Ishikawa (cell line): ENCODE measurements around the gene PDE8A.

Source experiments
- CEBPB ChIP-seq: IDR thresholded peaks from 2 replicates; pipeline ENCODE4 v1.6.1; 2012
- CREB1 ChIP-seq: IDR thresholded peaks from 2 replicates; pipeline ENCODE4 v1.6.1; 2012; ENCODE audit warnings: low read depth
- EGR1 ChIP-seq: IDR thresholded peaks from 2 replicates; pipeline ENCODE4 v1.6.1; 2012
- EP300 ChIP-seq: IDR thresholded peaks from 2 replicates; pipeline ENCODE4 v1.6.1; 2012; ENCODE audit warnings: borderline replicate concordance
- FOXM1 ChIP-seq: IDR thresholded peaks from 2 replicates; pipeline ENCODE4 v1.6.1; 2012; ENCODE audit warnings: low read depth, borderline replicate concordance
- RAD21 ChIP-seq: IDR thresholded peaks from 2 replicates; pipeline ENCODE4 v1.6.1; 2012; ENCODE audit warnings: low read depth
- TCF12 ChIP-seq: IDR thresholded peaks from 2 replicates; pipeline ENCODE4 v1.6.1; 2012; ENCODE audit warnings: low read depth
- YY1 ChIP-seq: IDR thresholded peaks from 2 replicates; pipeline ENCODE4 v1.6.1; 2012; ENCODE audit warnings: low read depth
- ZBTB7A ChIP-seq: IDR thresholded peaks from 2 replicates; pipeline ENCODE4 v1.6.1; 2012; ENCODE audit warnings: low read depth
- TF ChIP-seq, protein P1 (sequence below): IDR thresholded peaks from 2 replicates; pipeline ENCODE4 v1.6.1; 2012

DNA sequence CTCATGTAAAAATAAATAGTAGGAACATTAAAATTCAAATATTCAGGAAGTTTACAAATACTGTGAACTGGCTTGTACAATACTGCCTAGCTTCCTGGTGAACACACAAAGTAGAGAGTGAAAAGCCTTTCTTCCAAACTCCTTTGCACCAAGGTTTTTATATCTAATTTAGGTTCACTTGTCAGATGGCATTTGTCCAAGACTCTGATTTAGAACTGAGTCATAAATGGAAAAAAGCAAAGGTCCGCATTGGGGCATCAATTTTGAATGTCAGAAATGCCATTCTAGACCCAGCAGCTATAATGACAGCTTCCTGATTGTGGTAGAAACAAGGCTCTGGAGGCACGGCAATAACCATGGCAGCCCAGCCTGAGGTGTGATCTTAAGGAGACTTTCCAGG lies 160.7 kb downstream of the PDE8A start:
- TF ChIP-seq RAD21: no peak
- no peak for TF ChIP-seq TCF12
- TF ChIP-seq EP300: no peak
- TF ChIP-seq EGR1: no peak
- TF ChIP-seq CEBPB: no peak
- no peak for TF ChIP-seq ZBTB7A
- TF ChIP-seq CREB1: no peak
- TF ChIP-seq, protein P1, sequence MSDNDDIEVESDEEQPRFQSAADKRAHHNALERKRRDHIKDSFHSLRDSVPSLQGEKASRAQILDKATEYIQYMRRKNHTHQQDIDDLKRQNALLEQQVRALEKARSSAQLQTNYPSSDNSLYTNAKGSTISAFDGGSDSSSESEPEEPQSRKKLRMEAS: no peak
- no peak for TF ChIP-seq FOXM1
- no peak for TF ChIP-seq YY1
